NCI-H526 treated with DMSO at 0.1 percent for 48 hours (cell line): ENCODE results near the gene VEGFB.
A peak's percentile ranks its signal among the peaks of the same experiment; 100 is the strongest.

Experiments
- DNase-seq: peaks from one replicate; lab custom pipeline; 2025; lab: John Stamatoyannopoulos, UW

The VEGFB gene

GRCh38 chr11:64284048-64284961 is 49.9 kb downstream of the VEGFB start, which contains the start of gene BAD:
TSS of gene BAD (minus strand) at chr11:64284665. CDS start at chr11:64284368, 297 bp downstream.
- DNase-seq: peak; percentile 91

GRCh38 chr11:64284962-64285884 is 50.8 kb downstream of the VEGFB start, which contains the start of gene GPR137:
TSS of gene GPR137 (plus strand) at chr11:64285848. CDS start at chr11:64286525, 677 bp downstream.
- peak; percentile 67 for DNase-seq

- DNase-seq: no peak
These were observed 51.8 kb downstream of the VEGFB start for GRCh38 chr11:64285885-64286800.

- no peak for DNase-seq
These were observed 52.4 kb downstream of the VEGFB start for GRCh38 chr11:64286801-64287159.

GRCh38 chr11:64287676-64288352 is 53.4 kb downstream of the VEGFB start:
- no peak for DNase-seq

- no peak for DNase-seq
These were observed 54.0 kb downstream of the VEGFB start for GRCh38 chr11:64288353-64288750.
